Upper lobe of left lung (tissue), 4 donors: ENCODE results near the gene ZBTB38.

ENCODE experiments used
- CTCF ChIP-seq, 6 experiments: fragments of 450-650 bp in 4 of 6; fragments of 200-600 bp in 2 of 6; sonication (generic) in 2 of 6; IDR thresholded peaks; one replicate each; pipeline ENCODE4 v1.5.1; 2016 to 2019; ENCODE audit warnings: antibody characterized with exemption in 6 of 6
- EP300 ChIP-seq, 4 donors: sonication (generic); formaldehyde crosslinking; IDR thresholded peaks; one replicate each; pipeline ENCODE4 v1.5.1; 2017; ENCODE audit warnings: antibody characterized with exemption in 4 of 4, control low read depth in 2 of 4
- POLR2A ChIP-seq, 4 donors: fragments of 450-650 bp; IDR thresholded peaks; one replicate each; pipeline ENCODE4 v1.5.1; 2016 to 2017; ENCODE audit warnings: antibody characterized with exemption in 4 of 4, mild to moderate bottlenecking in 2 of 4

GRCh38 chr3:141375381-141376301, 7.3 kb downstream of the ZBTB38 start:
- TF ChIP-seq CTCF (IDR thresholded peaks at IDR 0.05) (no peak), POLR2A (IDR thresholded peaks at IDR 0.05) (no peak), EP300 (IDR thresholded peaks at IDR 0.05) (no peak)
